H9 (cell line): ENCODE measurements around the gene F3. TPM values are rescaled to one million over a fixed set of nuclear protein-coding genes. Genes with fewer than 3 reads are reported as not detected.
"Not testable (repeated sequence)": the region's sequence is repeated elsewhere in the genome, so short reads cannot be mapped to it uniquely, and the experiment has no call there.

Source experiments
- DNase-seq: peaks from one replicate; pipeline ENCODE4 v3.0.0-alpha.2; 2017
- H2AFZ ChIP-seq: one replicate; pipeline ENCODE4 v1.6.1; 2013; ENCODE audit warnings: mild to moderate bottlenecking, low read length, control low read depth, moderate library complexity
- H2AK5ac ChIP-seq: 2 replicates; pipeline ENCODE4 v1.6.1; 2013; ENCODE audit warnings: low read length, control low read depth, mixed read lengths; ENCODE audit not compliant: insufficient read length
- H2BK120ac ChIP-seq: one replicate; pipeline ENCODE4 v1.6.1; 2013; ENCODE audit warnings: low read depth, mild to moderate bottlenecking, low read length, control low read depth, inconsistent platforms; ENCODE audit not compliant: poor library complexity, severe bottlenecking
- H2BK12ac ChIP-seq: 2 replicates; pipeline ENCODE4 v1.6.1; 2013; ENCODE audit warnings: low read length, control low read depth, mixed read lengths, low read depth; ENCODE audit not compliant: insufficient read length
- H2BK15ac ChIP-seq: 2 replicates; pipeline ENCODE4 v1.6.1; 2013; ENCODE audit warnings: low read depth, low read length, control low read depth
- H2BK20ac ChIP-seq: one replicate; pipeline ENCODE4 v1.6.1; 2013; ENCODE audit warnings: low read depth, mild to moderate bottlenecking, low read length, control low read depth, inconsistent platforms; ENCODE audit not compliant: poor library complexity, severe bottlenecking
- H2BK5ac ChIP-seq: 2 replicates; pipeline ENCODE4 v1.6.1; 2013; ENCODE audit warnings: low read length, control low read depth, mixed read lengths; ENCODE audit not compliant: insufficient read length
- H3K14ac ChIP-seq: 2 replicates; pipeline ENCODE4 v1.6.1; 2013; ENCODE audit warnings: low read length, control low read depth; ENCODE audit not compliant: insufficient read depth
- H3K18ac ChIP-seq: 2 replicates; pipeline ENCODE4 v1.6.1; 2013; ENCODE audit warnings: low read depth, mild to moderate bottlenecking, mixed read lengths, low read length, control low read depth; ENCODE audit not compliant: insufficient read length
- H3K23ac ChIP-seq: 2 replicates; pipeline ENCODE4 v1.6.1; 2013; ENCODE audit warnings: low read length, control low read depth, mixed read lengths, low read depth; ENCODE audit not compliant: insufficient read length
- H3K23me2 ChIP-seq: 2 replicates; pipeline ENCODE4 v1.6.1; 2013; ENCODE audit warnings: low read depth, mild to moderate bottlenecking, mixed read lengths, low read length, control low read depth; ENCODE audit not compliant: insufficient read length, poor library complexity, severe bottlenecking
- H3K27ac ChIP-seq: 2 replicates; pipeline ENCODE4 v1.5.1; 2013; ENCODE audit warnings: low read length, control low read depth, mixed read lengths, low read depth; ENCODE audit not compliant: insufficient read length
- H3K27me3 ChIP-seq: 2 replicates; pipeline ENCODE4 v1.6.1; 2013; ENCODE audit warnings: low read length, control low read depth, inconsistent platforms; ENCODE audit not compliant: insufficient read depth
- H3K4ac ChIP-seq: 2 replicates; pipeline ENCODE4 v1.6.1; 2013; ENCODE audit warnings: low read depth, mild to moderate bottlenecking, control low read depth, inconsistent platforms, low read length, moderate library complexity
- H3K4me1 ChIP-seq: 2 replicates; pipeline ENCODE4 v1.6.1; 2013; ENCODE audit warnings: low read length, control low read depth, inconsistent platforms; ENCODE audit not compliant: insufficient read depth
- H3K4me2 ChIP-seq: 2 replicates; pipeline ENCODE4 v1.6.1; 2013; ENCODE audit warnings: low read length, control low read depth, mixed read lengths; ENCODE audit not compliant: insufficient read length, insufficient read depth
- H3K56ac ChIP-seq: 2 replicates; pipeline ENCODE4 v1.6.1; 2013; ENCODE audit warnings: low read depth, mild to moderate bottlenecking, mixed read lengths, low read length, control low read depth; ENCODE audit not compliant: insufficient read length
- H3K79me1 ChIP-seq: 2 replicates; pipeline ENCODE4 v1.6.1; 2013; ENCODE audit warnings: low read depth, mild to moderate bottlenecking, moderate library complexity, low read length, control low read depth, inconsistent platforms; ENCODE audit not compliant: insufficient read depth, poor library complexity, severe bottlenecking
- H3K79me2 ChIP-seq: 2 replicates; pipeline ENCODE4 v1.6.1; 2013; ENCODE audit warnings: low read length, control low read depth, inconsistent platforms; ENCODE audit not compliant: insufficient read depth
- H3K9ac ChIP-seq: 2 replicates; pipeline ENCODE4 v1.6.1; 2013; ENCODE audit warnings: low read length, control low read depth, mixed read lengths; ENCODE audit not compliant: insufficient read length; ENCODE audit errors: extremely low read depth
- H3K9me3 ChIP-seq: one replicate; pipeline ENCODE4 v1.6.1; 2013; ENCODE audit warnings: low read depth, low read length, inconsistent platforms; ENCODE audit not compliant: control insufficient read depth
- H3T11ph ChIP-seq: one replicate; pipeline ENCODE4 v1.6.1; 2013; ENCODE audit warnings: mild to moderate bottlenecking, low read length, control low read depth, inconsistent platforms
- H4K20me1 ChIP-seq: one replicate; pipeline ENCODE4 v1.6.1; 2013; ENCODE audit not compliant: control insufficient read depth, insufficient read length, insufficient read depth
- H4K5ac ChIP-seq: 2 replicates; pipeline ENCODE4 v1.6.1; 2013; ENCODE audit warnings: low read depth, mild to moderate bottlenecking, mixed read lengths, low read length, control low read depth; ENCODE audit not compliant: insufficient read length
- H4K8ac ChIP-seq: replicated peaks from 2 replicates; pipeline ENCODE4 v1.6.1; 2013; ENCODE audit warnings: low read length, control low read depth, mixed read lengths, low read depth; ENCODE audit not compliant: insufficient read length
- H4K91ac ChIP-seq: 2 replicates; pipeline ENCODE4 v1.6.1; 2013; ENCODE audit warnings: low read depth, mild to moderate bottlenecking, moderate library complexity, mixed read lengths, low read length, control low read depth; ENCODE audit not compliant: insufficient read length
- H3K27ac Mint-ChIP-seq, 3 experiments: 2 replicates in 2 of 3; 3 replicates in 1 of 3; pipeline ENCODE4 v1.8.0; 2020 to 2021; ENCODE audit warnings: mixed read lengths in 3 of 3, mild to moderate bottlenecking in 1 of 3, moderate library complexity in 1 of 3
- H3K27me3 Mint-ChIP-seq: 2 replicates; pipeline ENCODE4 v1.8.0; 2021; ENCODE audit warnings: low read depth, mild to moderate bottlenecking, moderate library complexity, mixed read lengths
- H3K36me3 Mint-ChIP-seq, 3 experiments: 2 replicates in 2 of 3; 3 replicates in 1 of 3; pipeline ENCODE4 v1.8.0; 2020 to 2021; ENCODE audit warnings: low read depth in 3 of 3, mixed read lengths in 3 of 3; ENCODE audit not compliant: insufficient read depth in 1 of 3
- H3K4me1 Mint-ChIP-seq, 2 experiments: 2 replicates each; pipeline ENCODE4 v1.8.0; 2020; ENCODE audit warnings: mixed read lengths in 2 of 2
- H3K4me3 Mint-ChIP-seq, 2 experiments: 2 replicates in 1 of 2; 3 replicates in 1 of 2; pipeline ENCODE4 v1.8.0; 2020 to 2021; ENCODE audit warnings: mild to moderate bottlenecking in 2 of 2, mixed read lengths in 2 of 2, moderate library complexity in 1 of 2
- H3K9me3 Mint-ChIP-seq, 2 experiments: 2 replicates in 1 of 2; 3 replicates in 1 of 2; pipeline ENCODE4 v1.8.0; 2020; ENCODE audit warnings: mild to moderate bottlenecking in 2 of 2, mixed read lengths in 2 of 2, moderate library complexity in 1 of 2
- WGBS: extraction: QIAGEN DNeasy Blood & Tissue Kit; methylation state at CpG from one replicate; pipeline ENCODE4 v1.1.7; 2013; ENCODE audit warnings: missing lambda C conversion rate, low lambda C conversion rate, mixed read lengths; ENCODE audit not compliant: insufficient read length; ENCODE audit errors: extremely low coverage; 5-methylcytosine and 5-hydroxymethylcytosine counted together
- total RNA-seq: library from RNA; stranded (reverse); gene quantifications from 2 replicates; pipeline ENCODE4 v1.2.1, GENCODE V29; 2021

Gene F3
- total RNA-seq, 1 experiment from 2014 or later: 21.7 TPM

- not testable (repeated sequence) for H2AFZ ChIP-seq, H3K27ac Mint-ChIP-seq, H3K56ac ChIP-seq, H3K27me3 ChIP-seq, H3K27me3 Mint-ChIP-seq, H4K91ac ChIP-seq, H3T11ph ChIP-seq, H3K4me1 Mint-ChIP-seq, H3K27ac ChIP-seq, H3K4me3 Mint-ChIP-seq, H3K23ac ChIP-seq, H3K18ac ChIP-seq, H3K23me2 ChIP-seq, H3K4me1 ChIP-seq, H3K14ac ChIP-seq, H2BK12ac ChIP-seq, H2BK15ac ChIP-seq, DNase-seq, H3K79me2 ChIP-seq, H4K5ac ChIP-seq, H2BK5ac ChIP-seq, H3K4me2 ChIP-seq, H3K9me3 ChIP-seq, H3K79me1 ChIP-seq, H2BK120ac ChIP-seq, H4K20me1 ChIP-seq, H4K8ac ChIP-seq, H2BK20ac ChIP-seq, H3K4ac ChIP-seq, H2AK5ac ChIP-seq, H3K9ac ChIP-seq
- no CpG with 5 or more reads among the region's 5 CpGs for WGBS
- Mint-ChIP-seq H3K9me3 (peaks cover 17 to 25% of the 10 kb centered on the region in 2 experiments), H3K36me3 (peaks cover 6 to 27% (median 17%) of the 10 kb centered on the region in 3 experiments)
These were observed 27.2 kb upstream of the F3 start for GRCh38 chr1:94568806-94569205.

DNA sequence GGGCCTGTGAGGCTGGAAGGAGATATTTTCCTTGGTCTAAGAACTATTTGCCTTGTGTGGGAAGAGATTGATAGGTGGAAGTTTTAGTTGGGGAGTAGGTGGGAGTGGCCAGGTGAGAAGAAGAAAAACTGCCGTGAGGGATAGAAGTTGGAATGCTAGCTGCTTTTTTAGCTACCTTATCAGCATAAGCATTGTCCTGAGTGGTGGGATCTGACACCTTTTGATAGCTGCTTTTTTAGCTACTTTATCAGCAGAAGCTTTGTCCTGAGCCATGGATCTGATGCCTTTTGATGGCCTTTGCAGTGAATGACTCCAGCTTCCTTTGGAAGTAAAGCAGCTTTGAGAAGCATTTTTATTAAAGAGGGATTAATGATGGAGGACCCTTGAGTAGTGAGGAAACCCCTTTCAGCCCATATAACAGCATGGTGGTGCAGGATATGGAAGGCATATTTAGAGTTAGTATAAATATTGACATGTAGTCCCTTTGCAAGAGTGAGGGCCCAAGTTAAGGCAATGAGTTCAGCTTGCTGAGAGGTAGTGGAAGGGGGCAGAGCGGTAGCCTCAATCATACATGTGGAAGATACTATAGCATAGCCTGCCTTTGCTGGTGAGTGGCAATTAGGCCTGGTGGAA lies 26.5 kb upstream of the F3 start:
- H2BK120ac ChIP-seq, H2AFZ ChIP-seq, H3K9me3 ChIP-seq, H3K23ac ChIP-seq, H3K27ac Mint-ChIP-seq, H3K4me1 ChIP-seq, H4K91ac ChIP-seq, H2BK20ac ChIP-seq, H3K27ac ChIP-seq, H2BK15ac ChIP-seq, H3T11ph ChIP-seq, H4K20me1 ChIP-seq, H3K4ac ChIP-seq, H4K5ac ChIP-seq, H3K79me1 ChIP-seq, H3K18ac ChIP-seq, H2AK5ac ChIP-seq, H3K9ac ChIP-seq, H4K8ac ChIP-seq, H3K4me3 Mint-ChIP-seq, H3K4me2 ChIP-seq, H3K23me2 ChIP-seq, H3K27me3 Mint-ChIP-seq, H2BK5ac ChIP-seq, H3K4me1 Mint-ChIP-seq, H3K14ac ChIP-seq, H3K27me3 ChIP-seq, DNase-seq, H2BK12ac ChIP-seq, H3K79me2 ChIP-seq, H3K56ac ChIP-seq: not testable (repeated sequence)
- H3K9me3 Mint-ChIP-seq: peaks cover 16 to 19% of the 10 kb centered on the region in 2 experiments
- peaks cover 6 to 22% (median 16%) of the 10 kb centered on the region in 3 experiments for H3K36me3 Mint-ChIP-seq
- WGBS: no CpG with 5 or more reads among the region's 2 CpGs
